GM12801 (cell line): ENCODE measurements around the gene STK32C.

Source experiments
- CTCF ChIP-seq: IDR thresholded peaks from one replicate; pipeline ENCODE4 v1.5.1; 2011; ENCODE audit warnings: control low read depth; ENCODE audit not compliant: insufficient read length; ENCODE audit errors: extremely low read depth

STK32C gene

GRCh38 chr10:132185601-132186487, 121.9 kb downstream of the STK32C start:
- no peak for TF ChIP-seq CTCF

GRCh38 chr10:132184816-132185593, 122.7 kb downstream of the STK32C start:
- no peak for TF ChIP-seq CTCF

GRCh38 chr10:132183046-132183445, 124.7 kb downstream of the STK32C start:
- TF ChIP-seq CTCF: no peak

GRCh38 chr10:132182591-132182990, 125.2 kb downstream of the STK32C start:
- no peak for TF ChIP-seq CTCF

GRCh38 chr10:132181691-132182425, 125.9 kb downstream of the STK32C start:
- TF ChIP-seq CTCF: no peak

GRCh38 chr10:132180736-132181135, 127.0 kb downstream of the STK32C start:
- TF ChIP-seq CTCF: no peak
